GM12878 (cell line): ENCODE measurements around the gene LRRC75A.

ENCODE experiments used
- GABPA ChIP-seq: IDR thresholded peaks from 2 replicates; pipeline ENCODE4 v1.6.1; 2014; ENCODE audit warnings: antibody characterized with exemption, low read depth, mild to moderate bottlenecking, inconsistent platforms
- POLR2A ChIP-seq: IDR thresholded peaks from 2 replicates; pipeline ENCODE4 v1.6.1; 2011; ENCODE audit warnings: low read depth, mild to moderate bottlenecking, low read length
- POLR2AphosphoS2 ChIP-seq: IDR thresholded peaks from 2 replicates; pipeline ENCODE4 v1.6.1; 2011; ENCODE audit warnings: low read depth, mild to moderate bottlenecking, low read length, improper control_type of control experiment, moderate library complexity
- POLR2AphosphoS5 ChIP-seq: IDR thresholded peaks from 2 replicates; pipeline ENCODE4 v1.6.1; 2011; ENCODE audit warnings: mild to moderate bottlenecking, low read length, inconsistent platforms
- REST ChIP-seq: IDR thresholded peaks from 2 replicates; pipeline ENCODE4 v1.6.1; 2012; ENCODE audit warnings: mild to moderate bottlenecking, low read depth, low read length
- SMAD1 ChIP-seq: fragments of 450-650 bp; IDR thresholded peaks from 2 replicates; pipeline ENCODE4 v1.6.1; 2018; ENCODE audit warnings: mild to moderate bottlenecking, low read depth; ENCODE audit not compliant: partially characterized antibody
- SMC3 ChIP-seq: IDR thresholded peaks from 2 replicates; pipeline ENCODE4 v1.6.1; 2011; ENCODE audit warnings: low read length, improper control_type of control experiment, borderline replicate concordance
- SREBF1 ChIP-seq: IDR thresholded peaks from 2 replicates; pipeline ENCODE4 v1.6.1; 2012; ENCODE audit warnings: mild to moderate bottlenecking, low read length
- TF ChIP-seq, protein P1 (sequence below), 3 experiments: IDR thresholded peaks in 2 of 3; conservative IDR thresholded peaks in 1 of 3; 2 replicates each; pipeline ENCODE4 v1.5.1; 2011; ENCODE audit warnings: low read depth in 3 of 3, low read length in 3 of 3, mild to moderate bottlenecking in 3 of 3, control low read depth in 2 of 3, moderate library complexity in 2 of 3, inconsistent platforms in 1 of 3, mixed read lengths in 1 of 3; ENCODE audit not compliant: control insufficient read depth in 2 of 3, insufficient read depth in 1 of 3; ENCODE audit errors: extremely low read depth in 1 of 3

- no peak for TF ChIP-seq SREBF1
- no peak for TF ChIP-seq SMC3
- TF ChIP-seq REST = no peak
- TF ChIP-seq GABPA = no peak
- TF ChIP-seq POLR2A = peak; percentile 38; the same call in 1 of the 2 replicates
- TF ChIP-seq SMAD1 = no peak
- TF ChIP-seq, protein P1, sequence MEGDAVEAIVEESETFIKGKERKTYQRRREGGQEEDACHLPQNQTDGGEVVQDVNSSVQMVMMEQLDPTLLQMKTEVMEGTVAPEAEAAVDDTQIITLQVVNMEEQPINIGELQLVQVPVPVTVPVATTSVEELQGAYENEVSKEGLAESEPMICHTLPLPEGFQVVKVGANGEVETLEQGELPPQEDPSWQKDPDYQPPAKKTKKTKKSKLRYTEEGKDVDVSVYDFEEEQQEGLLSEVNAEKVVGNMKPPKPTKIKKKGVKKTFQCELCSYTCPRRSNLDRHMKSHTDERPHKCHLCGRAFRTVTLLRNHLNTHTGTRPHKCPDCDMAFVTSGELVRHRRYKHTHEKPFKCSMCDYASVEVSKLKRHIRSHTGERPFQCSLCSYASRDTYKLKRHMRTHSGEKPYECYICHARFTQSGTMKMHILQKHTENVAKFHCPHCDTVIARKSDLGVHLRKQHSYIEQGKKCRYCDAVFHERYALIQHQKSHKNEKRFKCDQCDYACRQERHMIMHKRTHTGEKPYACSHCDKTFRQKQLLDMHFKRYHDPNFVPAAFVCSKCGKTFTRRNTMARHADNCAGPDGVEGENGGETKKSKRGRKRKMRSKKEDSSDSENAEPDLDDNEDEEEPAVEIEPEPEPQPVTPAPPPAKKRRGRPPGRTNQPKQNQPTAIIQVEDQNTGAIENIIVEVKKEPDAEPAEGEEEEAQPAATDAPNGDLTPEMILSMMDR (IDR thresholded peaks at IDR 0.05 in 2 of 3, conservative IDR thresholded peaks at IDR 0.05 in 1 of 3; ENCODE audit: control insufficient read depth in 2 of 3, extremely low read depth in 1 of 3, insufficient read depth in 1 of 3, low read depth in 3 of 3, low read length in 3 of 3) = no peak
- TF ChIP-seq POLR2AphosphoS5 = no peak; the same call in 1 of the 2 replicates
- TF ChIP-seq POLR2AphosphoS2 = no peak
Measured at GRCh38 chr17:16433514-16433913, 58.5 kb downstream of the LRRC75A start.
